K562 (cell line): ENCODE measurements around the gene CHCHD6. TPM values are rescaled to one million over a fixed set of nuclear protein-coding genes. Genes with fewer than 3 reads are reported as not detected.

ENCODE experiments used
- ATAC-seq: fragments of 200-7000 bp; cut with Tn5 transposase; 3 replicates; pipeline ENCODE4 v1.9.1; 2020; ENCODE audit warnings: moderate library complexity
- BruUV-seq: library from RNA; stranded (reverse); fragments of 400-500 nt; replicated peaks from 2 replicates; lab custom pipeline; 2021; lab: Mats Ljungman, UMichigan
- CTCF ChIA-PET: fragments of 300-600 bp; formaldehyde crosslinking; extraction: SDS; loops from one replicate; lab custom pipeline; 2021; ENCODE audit warnings: low intra/inter-chr PET ratio; lab: Yijun Ruan, JAX
- POLR2A ChIA-PET: fragments of 300-600, 350-650 bp; sonication (Branson Sonifier 250); formaldehyde crosslinking; extraction: SDS; loops from one replicate; lab custom pipeline; 2021; ENCODE audit warnings: antibody characterized with exemption, inconsistent platforms; lab: Yijun Ruan, JAX
- DNase-seq, 4 experiments: peaks; one replicate each; pipeline versions ENCODE4 v3.0.0 to v3.0.0-alpha.2; 2011 to 2018; ENCODE audit warnings: low spot score in 3 of 4, mixed read lengths in 3 of 4; ENCODE audit errors: extremely low read depth in 1 of 4
- FAIRE-seq: peaks from 2 replicates; lab custom pipeline; 2011; peaks lifted over from hg19 to GRCh38; lab: Jason Lieb, UNC
- H2AFZ ChIP-seq: 2 replicates; pipeline ENCODE4 v1.6.0; 2011; ENCODE audit warnings: low read depth, low read length, control low read depth, inconsistent platforms
- H3K27ac ChIP-seq: fragments of 200-600 bp; 3 replicates; pipeline ENCODE4 v1.8.0; 2011; ENCODE audit warnings: low read depth, mild to moderate bottlenecking, control low read depth, inconsistent platforms, low read length, moderate library complexity, mixed read lengths; ENCODE audit errors: extremely low read depth
- H3K27me3 ChIP-seq, 2 experiments: fragments of 300-600 bp in 1 of 2; 2 replicates in 1 of 2; 3 replicates in 1 of 2; pipeline versions ENCODE4 v1.6.0 to v1.8.0; 2011; ENCODE audit warnings: inconsistent platforms in 2 of 2, low read length in 2 of 2, mild to moderate bottlenecking in 1 of 2, mixed read lengths in 1 of 2, moderate library complexity in 1 of 2; ENCODE audit not compliant: control insufficient read depth in 2 of 2, insufficient read depth in 2 of 2
- H3K36me3 ChIP-seq: fragments of 300-600 bp; 3 replicates; pipeline ENCODE4 v1.8.0; 2011; ENCODE audit warnings: mild to moderate bottlenecking, low read length, inconsistent platforms; ENCODE audit not compliant: control insufficient read depth, insufficient read depth
- H3K4me1 ChIP-seq, 2 experiments: fragments of 200-600 bp in 1 of 2; replicated peaks in 1 of 2; 2 replicates in 1 of 2; 3 replicates in 1 of 2; pipeline versions ENCODE4 v1.5.1 to v1.8.0; 2011; ENCODE audit warnings: inconsistent platforms in 2 of 2, low read length in 2 of 2, mild to moderate bottlenecking in 1 of 2, mixed read lengths in 1 of 2, moderate library complexity in 1 of 2; ENCODE audit not compliant: control insufficient read depth in 2 of 2, insufficient read depth in 2 of 2
- H3K4me2 ChIP-seq: 2 replicates; pipeline ENCODE4 v1.6.1; 2011; ENCODE audit warnings: low read length, control low read depth, inconsistent platforms, mixed read lengths; ENCODE audit not compliant: insufficient read depth
- H3K4me3 ChIP-seq: fragments of 200-600 bp; sonication (generic), shearing (Covaris generic); 2 replicates; pipeline ENCODE4 v1.5.1; 2016; ENCODE audit warnings: control low read depth, inconsistent platforms
- H3K79me2 ChIP-seq: fragments of 200-600 bp; 3 replicates; pipeline ENCODE4 v1.8.0; 2011; ENCODE audit warnings: low read length, inconsistent platforms; ENCODE audit not compliant: control insufficient read depth, insufficient read depth
- H3K9ac ChIP-seq, 2 experiments: 2 replicates each; pipeline versions ENCODE4 v1.6.0 to v1.6.1; 2011; ENCODE audit warnings: low read depth in 2 of 2, low read length in 2 of 2, control low read depth in 1 of 2, inconsistent platforms in 1 of 2, mild to moderate bottlenecking in 1 of 2, mixed read lengths in 1 of 2; ENCODE audit not compliant: insufficient read depth in 1 of 2
- H3K9me1 ChIP-seq: one replicate; pipeline ENCODE4 v1.6.0; 2011; ENCODE audit warnings: inconsistent platforms, mild to moderate bottlenecking, low read length, moderate library complexity; ENCODE audit not compliant: control insufficient read depth, insufficient read depth
- H3K9me3 ChIP-seq: replicated peaks from 2 replicates; pipeline ENCODE4 v1.5.1; 2011; ENCODE audit warnings: low read depth, low read length, inconsistent platforms; ENCODE audit not compliant: control insufficient read depth, insufficient read depth
- H4K20me1 ChIP-seq: replicated peaks from 2 replicates; pipeline ENCODE4 v1.6.1; 2011; ENCODE audit warnings: low read length, inconsistent platforms, mixed read lengths; ENCODE audit not compliant: control insufficient read depth, insufficient read depth
- ARID1B ChIP-seq: fragments of 450-650 bp; IDR thresholded peaks from 2 replicates; pipeline ENCODE4 v1.6.1; 2016; ENCODE audit warnings: antibody characterized with exemption, mild to moderate bottlenecking, inconsistent platforms
- C11orf30 ChIP-seq: fragments of 450-650 bp; IDR thresholded peaks from 2 replicates; pipeline ENCODE4 v1.6.1; 2016; ENCODE audit warnings: low read depth, mild to moderate bottlenecking
- EHMT2 ChIP-seq: fragments of 450-650 bp; IDR thresholded peaks from 2 replicates; pipeline ENCODE4 v1.6.1; 2018; ENCODE audit warnings: antibody characterized with exemption
- POLR2A ChIP-seq: fragments of 450-650 bp; conservative IDR thresholded peaks from 2 replicates; pipeline ENCODE4 v1.6.1; 2016
- POLR3G ChIP-seq: IDR thresholded peaks from 2 replicates; pipeline ENCODE4 v1.6.1; 2011; ENCODE audit not compliant: insufficient read length, insufficient replicate concordance; ENCODE audit errors: extremely low read depth
- PURB ChIP-seq: sonication (generic); formaldehyde crosslinking; IDR thresholded peaks from 2 replicates; pipeline ENCODE4 v1.9.0; 2021; ENCODE audit warnings: low read depth, mild to moderate bottlenecking, missing genetic modification reagents
- SMARCE1 ChIP-seq: fragments of 450-650 bp; IDR thresholded peaks from 2 replicates; pipeline ENCODE4 v1.7.1; 2016; ENCODE audit warnings: mild to moderate bottlenecking
- SPI1 ChIP-seq: IDR thresholded peaks from 2 replicates; pipeline ENCODE4 v1.6.1; 2011; ENCODE audit warnings: low read depth, low read length, control low read depth, borderline replicate concordance
- TBP ChIP-seq: optimal IDR thresholded peaks from 2 replicates; pipeline ENCODE3; 2011; ENCODE audit warnings: low read depth, low read length, improper control_type of control experiment
- TCF7L2 ChIP-seq: fragments of 150-350 bp; IDR thresholded peaks from 2 replicates; pipeline ENCODE4 v1.6.1; 2016; ENCODE audit warnings: low read depth, mild to moderate bottlenecking, low read length, moderate library complexity
- YY1 ChIP-seq, 3 experiments: IDR thresholded peaks; 2 replicates each; pipeline ENCODE4 v1.6.1; 2011; ENCODE audit warnings: low read length in 2 of 3, mild to moderate bottlenecking in 2 of 3, moderate library complexity in 2 of 3, borderline replicate concordance in 1 of 3, control low read depth in 1 of 3, low read depth in 1 of 3; ENCODE audit not compliant: insufficient read depth in 3 of 3, insufficient replicate concordance in 2 of 3, control insufficient read depth in 1 of 3, insufficient read length in 1 of 3; ENCODE audit errors: extremely low read depth in 1 of 3
- ZNF239 ChIP-seq: fragments of 250-450 bp; sonication (Bioruptor Pico); IDR thresholded peaks from 2 replicates; pipeline ENCODE4 v1.4.0; 2020; ENCODE audit warnings: mild to moderate bottlenecking
- ZNF354B ChIP-seq: fragments of 250-450 bp; sonication (Bioruptor Pico); IDR thresholded peaks from 2 replicates; pipeline ENCODE4 v1.4.0; 2020
- in situ Hi-C: fragments of 300-500 bp; cut with MboI; formaldehyde crosslinking; loops from 4 replicates; pipeline ENCODE4 v1.15.0; 2018; ENCODE audit warnings: inconsistent platforms, mixed read lengths
- intact Hi-C: fragments of 100-400 bp; cut with micrococcal nuclease; formaldehyde crosslinking; loops from 2 replicates; pipeline ENCODE4 v1.14.2; 2022
- polyA plus RNA-seq, 8 experiments: library from polyadenylated mRNA; depleted of rRNA in 4 of 8; stranded (reverse) in 5 of 8; unstranded in 3 of 8; fragments of >200 nt; fragmentation: Nextera tagmentation in 2 of 8; fragmentation: Illumina TruSeq in 1 of 8; extraction: Ambion mirVana in 2 of 8; extraction: Trizol in 1 of 8; gene quantifications; 2 replicates each; pipeline versions ENCODE4 v1.2.1 to v1.2.3, GENCODE V29; 2011 to 2014; ENCODE audit warnings: inconsistent platforms in 1 of 8, missing spikeins in 1 of 8
- total RNA-seq, 7 experiments: library from RNA; depleted of rRNA in 6 of 7; stranded (reverse); fragments of >200 nt in 6 of 7; fragmentation: Illumina TruSeq in 2 of 7; extraction: Trizol in 2 of 7; gene quantifications; 2 replicates each; pipeline versions ENCODE4 v1.2.1 to v1.2.3, GENCODE V29; 2011 to 2021; ENCODE audit warnings: low replicate concordance in 1 of 7
- TF ChIP-seq, protein P1 (sequence below): fragments of 250-450 bp; sonication (Bioruptor Pico); IDR thresholded peaks from 2 replicates; pipeline ENCODE4 v1.8.0; 2022; ENCODE audit warnings: inconsistent platforms, mild to moderate bottlenecking, moderate library complexity, borderline replicate concordance
- TF ChIP-seq, protein P2 (sequence below), 2 experiments: fragments of 450-650 bp in 1 of 2; IDR thresholded peaks; 2 replicates each; pipeline ENCODE4 v1.6.1; 2011 to 2017; ENCODE audit warnings: low read depth in 2 of 2, antibody characterized with exemption in 1 of 2, borderline replicate concordance in 1 of 2, low read length in 1 of 2, mild to moderate bottlenecking in 1 of 2, mixed read lengths in 1 of 2; ENCODE audit not compliant: control insufficient read depth in 1 of 2
- TF ChIP-seq, protein P3 (sequence below): IDR thresholded peaks from 2 replicates; pipeline ENCODE4 v1.6.1; 2011; ENCODE audit warnings: borderline replicate concordance, low read depth, mild to moderate bottlenecking, moderate library complexity, low read length; ENCODE audit not compliant: insufficient read depth, poor library complexity, severe bottlenecking

The CHCHD6 gene
- total and polyA plus RNA-seq, 9 of the 15 experiments (the other 6 are each of a cell fraction or from before 2014, with no cell fraction given): 4.6 to 18.6 (median 10.9) TPM

DNA sequence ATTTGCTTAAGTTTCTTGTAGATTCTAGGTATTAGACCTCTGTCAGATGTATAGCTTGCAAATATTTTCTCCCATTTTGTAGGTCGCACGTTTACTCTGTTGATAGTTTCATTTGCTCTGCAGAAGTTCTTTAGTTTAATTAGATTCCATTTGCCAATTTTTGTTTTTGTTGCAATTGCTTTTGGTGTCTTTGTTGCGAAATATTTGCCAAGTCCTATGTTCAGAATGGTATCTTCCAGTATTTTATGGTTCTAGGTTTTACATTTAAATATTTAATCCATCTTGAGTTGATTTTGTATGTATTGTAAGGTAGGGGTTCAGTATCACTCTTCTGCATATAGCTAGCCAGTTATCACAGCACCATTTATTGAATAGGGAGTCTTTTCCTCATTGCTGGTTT is 64.9 kb downstream of the CHCHD6 start (continued):
- no peak for TF ChIP-seq POLR3G
- TF ChIP-seq ZNF239 (CRISPR knock-in tag): no peak

DNA sequence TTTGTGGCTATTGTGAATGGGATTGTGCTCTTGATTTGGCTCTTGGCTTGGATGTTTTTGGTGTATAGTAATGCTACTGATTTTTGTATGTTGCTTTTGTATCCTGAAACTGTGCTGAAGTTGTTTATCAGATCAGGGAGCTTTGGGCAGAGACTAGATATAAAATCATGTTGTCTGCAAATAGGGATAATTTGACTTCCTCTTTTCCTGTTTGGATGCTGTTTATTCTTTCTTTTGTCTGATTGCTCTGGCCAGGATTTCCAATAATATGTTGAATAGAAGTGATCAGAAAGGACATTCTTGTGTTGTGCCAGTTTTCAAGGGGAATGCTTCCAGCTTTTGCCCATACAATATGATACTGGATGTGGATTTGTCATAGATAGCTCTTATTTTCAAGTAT is 66.1 kb downstream of the CHCHD6 start:
- no peaks in the 10 kb centered on the region for H3K9me3 ChIP-seq
- DNase-seq (no peak), ATAC-seq (no peak), FAIRE-seq (no peak)
- H3K79me2 ChIP-seq: no peaks in the 10 kb centered on the region
- H2AFZ ChIP-seq: no peak overlapping the region
- ChIA-PET POLR2A (no interaction called here), CTCF (no interaction called here)
- H3K36me3 ChIP-seq: no peaks in the 10 kb centered on the region
- H3K27me3 ChIP-seq: no peaks in the 10 kb centered on the region
- no TSS peak for BruUV-seq
- H3K4me1 ChIP-seq: no peaks in the 10 kb centered on the region
- in situ Hi-C loops (no loop called here), intact Hi-C loops (no loop called here)
- H4K20me1 ChIP-seq: no peaks in the 10 kb centered on the region
- H3K4me3 ChIP-seq: no peak overlapping the region
- no peak overlapping the region for H3K27ac ChIP-seq
- H3K9me1 ChIP-seq: no peaks in the 10 kb centered on the region
- no peak overlapping the region for H3K9ac ChIP-seq
- no peak overlapping the region for H3K4me2 ChIP-seq
- peak; percentile 81 for TF ChIP-seq SPI1
- no peak for TF ChIP-seq YY1 (IDR thresholded peaks at IDR 0.05; ENCODE audit: borderline replicate concordance in 1 of 3, control insufficient read depth in 1 of 3, extremely low read depth in 1 of 3, insufficient read depth in 3 of 3, insufficient read length in 1 of 3, insufficient replicate concordance in 2 of 3, low read depth in 1 of 3, low read length in 2 of 3)
- no peak for TF ChIP-seq POLR2A
- 0 out of 2 replicates have a peak, but pooled peaks have one; percentile 25 for TF ChIP-seq SMARCE1
- TF ChIP-seq, protein P1, sequence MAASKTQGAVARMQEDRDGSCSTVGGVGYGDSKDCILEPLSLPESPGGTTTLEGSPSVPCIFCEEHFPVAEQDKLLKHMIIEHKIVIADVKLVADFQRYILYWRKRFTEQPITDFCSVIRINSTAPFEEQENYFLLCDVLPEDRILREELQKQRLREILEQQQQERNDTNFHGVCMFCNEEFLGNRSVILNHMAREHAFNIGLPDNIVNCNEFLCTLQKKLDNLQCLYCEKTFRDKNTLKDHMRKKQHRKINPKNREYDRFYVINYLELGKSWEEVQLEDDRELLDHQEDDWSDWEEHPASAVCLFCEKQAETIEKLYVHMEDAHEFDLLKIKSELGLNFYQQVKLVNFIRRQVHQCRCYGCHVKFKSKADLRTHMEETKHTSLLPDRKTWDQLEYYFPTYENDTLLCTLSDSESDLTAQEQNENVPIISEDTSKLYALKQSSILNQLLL: no peak
- no peak for TF ChIP-seq EHMT2
- TF ChIP-seq TBP: no peak
- TF ChIP-seq ARID1B: peak; percentile 29; the same call in 1 of the 2 replicates
- no peak for TF ChIP-seq C11orf30
- TF ChIP-seq, protein P2, sequence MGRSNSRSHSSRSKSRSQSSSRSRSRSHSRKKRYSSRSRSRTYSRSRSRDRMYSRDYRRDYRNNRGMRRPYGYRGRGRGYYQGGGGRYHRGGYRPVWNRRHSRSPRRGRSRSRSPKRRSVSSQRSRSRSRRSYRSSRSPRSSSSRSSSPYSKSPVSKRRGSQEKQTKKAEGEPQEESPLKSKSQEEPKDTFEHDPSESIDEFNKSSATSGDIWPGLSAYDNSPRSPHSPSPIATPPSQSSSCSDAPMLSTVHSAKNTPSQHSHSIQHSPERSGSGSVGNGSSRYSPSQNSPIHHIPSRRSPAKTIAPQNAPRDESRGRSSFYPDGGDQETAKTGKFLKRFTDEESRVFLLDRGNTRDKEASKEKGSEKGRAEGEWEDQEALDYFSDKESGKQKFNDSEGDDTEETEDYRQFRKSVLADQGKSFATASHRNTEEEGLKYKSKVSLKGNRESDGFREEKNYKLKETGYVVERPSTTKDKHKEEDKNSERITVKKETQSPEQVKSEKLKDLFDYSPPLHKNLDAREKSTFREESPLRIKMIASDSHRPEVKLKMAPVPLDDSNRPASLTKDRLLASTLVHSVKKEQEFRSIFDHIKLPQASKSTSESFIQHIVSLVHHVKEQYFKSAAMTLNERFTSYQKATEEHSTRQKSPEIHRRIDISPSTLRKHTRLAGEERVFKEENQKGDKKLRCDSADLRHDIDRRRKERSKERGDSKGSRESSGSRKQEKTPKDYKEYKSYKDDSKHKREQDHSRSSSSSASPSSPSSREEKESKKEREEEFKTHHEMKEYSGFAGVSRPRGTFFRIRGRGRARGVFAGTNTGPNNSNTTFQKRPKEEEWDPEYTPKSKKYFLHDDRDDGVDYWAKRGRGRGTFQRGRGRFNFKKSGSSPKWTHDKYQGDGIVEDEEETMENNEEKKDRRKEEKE (IDR thresholded peaks at IDR 0.05; ENCODE audit: borderline replicate concordance in 1 of 2, control insufficient read depth in 1 of 2, low read depth in 2 of 2, low read length in 1 of 2): no peak
- TF ChIP-seq, protein P3, sequence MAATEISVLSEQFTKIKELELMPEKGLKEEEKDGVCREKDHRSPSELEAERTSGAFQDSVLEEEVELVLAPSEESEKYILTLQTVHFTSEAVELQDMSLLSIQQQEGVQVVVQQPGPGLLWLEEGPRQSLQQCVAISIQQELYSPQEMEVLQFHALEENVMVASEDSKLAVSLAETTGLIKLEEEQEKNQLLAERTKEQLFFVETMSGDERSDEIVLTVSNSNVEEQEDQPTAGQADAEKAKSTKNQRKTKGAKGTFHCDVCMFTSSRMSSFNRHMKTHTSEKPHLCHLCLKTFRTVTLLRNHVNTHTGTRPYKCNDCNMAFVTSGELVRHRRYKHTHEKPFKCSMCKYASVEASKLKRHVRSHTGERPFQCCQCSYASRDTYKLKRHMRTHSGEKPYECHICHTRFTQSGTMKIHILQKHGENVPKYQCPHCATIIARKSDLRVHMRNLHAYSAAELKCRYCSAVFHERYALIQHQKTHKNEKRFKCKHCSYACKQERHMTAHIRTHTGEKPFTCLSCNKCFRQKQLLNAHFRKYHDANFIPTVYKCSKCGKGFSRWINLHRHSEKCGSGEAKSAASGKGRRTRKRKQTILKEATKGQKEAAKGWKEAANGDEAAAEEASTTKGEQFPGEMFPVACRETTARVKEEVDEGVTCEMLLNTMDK: no peak
- no peak for TF ChIP-seq ZNF354B
- no peak for TF ChIP-seq PURB
- TF ChIP-seq TCF7L2: no peak
